Measurements from ENCODE around the gene SLC4A2. TPM values are rescaled to one million over a fixed set of nuclear protein-coding genes. Genes with fewer than 3 reads are reported as not detected.
A peak's percentile ranks its signal among the peaks of the same experiment; 100 is the strongest.

The SLC4A2 gene, protein sequence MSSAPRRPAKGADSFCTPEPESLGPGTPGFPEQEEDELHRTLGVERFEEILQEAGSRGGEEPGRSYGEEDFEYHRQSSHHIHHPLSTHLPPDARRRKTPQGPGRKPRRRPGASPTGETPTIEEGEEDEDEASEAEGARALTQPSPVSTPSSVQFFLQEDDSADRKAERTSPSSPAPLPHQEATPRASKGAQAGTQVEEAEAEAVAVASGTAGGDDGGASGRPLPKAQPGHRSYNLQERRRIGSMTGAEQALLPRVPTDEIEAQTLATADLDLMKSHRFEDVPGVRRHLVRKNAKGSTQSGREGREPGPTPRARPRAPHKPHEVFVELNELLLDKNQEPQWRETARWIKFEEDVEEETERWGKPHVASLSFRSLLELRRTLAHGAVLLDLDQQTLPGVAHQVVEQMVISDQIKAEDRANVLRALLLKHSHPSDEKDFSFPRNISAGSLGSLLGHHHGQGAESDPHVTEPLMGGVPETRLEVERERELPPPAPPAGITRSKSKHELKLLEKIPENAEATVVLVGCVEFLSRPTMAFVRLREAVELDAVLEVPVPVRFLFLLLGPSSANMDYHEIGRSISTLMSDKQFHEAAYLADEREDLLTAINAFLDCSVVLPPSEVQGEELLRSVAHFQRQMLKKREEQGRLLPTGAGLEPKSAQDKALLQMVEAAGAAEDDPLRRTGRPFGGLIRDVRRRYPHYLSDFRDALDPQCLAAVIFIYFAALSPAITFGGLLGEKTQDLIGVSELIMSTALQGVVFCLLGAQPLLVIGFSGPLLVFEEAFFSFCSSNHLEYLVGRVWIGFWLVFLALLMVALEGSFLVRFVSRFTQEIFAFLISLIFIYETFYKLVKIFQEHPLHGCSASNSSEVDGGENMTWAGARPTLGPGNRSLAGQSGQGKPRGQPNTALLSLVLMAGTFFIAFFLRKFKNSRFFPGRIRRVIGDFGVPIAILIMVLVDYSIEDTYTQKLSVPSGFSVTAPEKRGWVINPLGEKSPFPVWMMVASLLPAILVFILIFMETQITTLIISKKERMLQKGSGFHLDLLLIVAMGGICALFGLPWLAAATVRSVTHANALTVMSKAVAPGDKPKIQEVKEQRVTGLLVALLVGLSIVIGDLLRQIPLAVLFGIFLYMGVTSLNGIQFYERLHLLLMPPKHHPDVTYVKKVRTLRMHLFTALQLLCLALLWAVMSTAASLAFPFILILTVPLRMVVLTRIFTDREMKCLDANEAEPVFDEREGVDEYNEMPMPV
- total RNA-seq (10 to 100 TPM; 27.5 to 73.2 TPM), polyA plus RNA-seq (10 to 100 TPM; 72.0 to 98.8 TPM)

DNA sequence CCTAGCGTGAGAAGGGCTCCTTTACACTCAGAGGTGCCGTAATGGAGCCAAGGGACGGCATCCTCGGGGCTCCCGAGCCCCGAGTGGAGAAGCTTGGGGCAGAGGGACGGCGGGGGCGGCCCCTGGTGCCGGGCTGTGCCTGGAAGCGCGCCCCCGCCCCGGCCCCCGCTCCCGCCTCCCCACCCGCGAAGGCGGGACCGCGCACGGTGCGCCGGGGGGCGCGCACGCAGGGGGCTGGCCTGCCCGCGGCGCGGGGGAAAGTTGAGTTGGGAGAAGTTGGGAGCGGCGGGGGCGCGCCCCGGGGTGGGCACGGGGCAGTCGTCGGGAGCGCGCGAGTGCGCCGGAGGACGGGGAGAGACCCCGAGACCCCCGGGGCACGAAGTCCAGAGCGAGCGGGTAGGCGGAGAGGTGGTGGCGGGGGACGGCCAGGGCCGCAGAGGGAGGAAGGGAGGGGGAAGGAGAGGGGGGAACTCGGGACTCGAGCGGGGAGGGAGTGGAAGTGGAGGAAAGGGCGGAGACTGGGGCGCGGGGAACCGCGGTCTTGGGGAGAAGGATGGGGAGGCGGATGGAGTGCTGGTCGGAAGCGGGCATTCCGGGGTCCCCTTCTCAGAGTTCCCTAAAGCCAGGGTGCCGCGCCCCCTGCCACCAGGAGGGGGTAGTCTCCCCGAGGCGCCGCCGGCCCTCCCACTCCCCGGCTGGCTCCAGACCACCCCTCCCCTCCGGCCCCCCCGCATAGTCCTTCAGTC is at the start of gene SLC4A2:
Gene SLC4A2, plus strand, starts transcription at position 223 of the 746 bp plus-strand sequence. CDS start 2,399 bp downstream, outside the sequence.
- WGBS, result 1% methylated on average over 75 of the region's 75 CpGs
- no peaks in the 10 kb centered on the region for H3K27me3 ChIP-seq (ENCODE audit: control insufficient read depth in 4 of 4, insufficient read depth in 4 of 4, low read length in 3 of 4)
- H3K4me1 ChIP-seq (ENCODE audit: control insufficient read depth in 4 of 4, insufficient read depth in 4 of 4, low read length in 3 of 4), result peaks cover 17 to 62% (median 49%) of the 10 kb centered on the region in 4 donors
- peaks cover 0 to 2% (median under 1%) of the 10 kb centered on the region in 4 donors for H3K36me3 ChIP-seq (ENCODE audit: control insufficient read depth in 4 of 4, insufficient read depth in 3 of 4, low read depth in 1 of 4, low read length in 3 of 4)
- H3K4me3 ChIP-seq (ENCODE audit: low read depth in 1 of 3, low read length in 3 of 3), result peak within 1 kb of the TSS; percentile 44 to 79 (median 66)
- H3K9me3 ChIP-seq (ENCODE audit: control insufficient read depth in 4 of 4, low read length in 3 of 4), result no peaks in the 10 kb centered on the region
- TF ChIP-seq, protein P1, sequence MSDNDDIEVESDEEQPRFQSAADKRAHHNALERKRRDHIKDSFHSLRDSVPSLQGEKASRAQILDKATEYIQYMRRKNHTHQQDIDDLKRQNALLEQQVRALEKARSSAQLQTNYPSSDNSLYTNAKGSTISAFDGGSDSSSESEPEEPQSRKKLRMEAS (IDR thresholded peaks at IDR 0.05), result no peak
- TF ChIP-seq, protein P2, sequence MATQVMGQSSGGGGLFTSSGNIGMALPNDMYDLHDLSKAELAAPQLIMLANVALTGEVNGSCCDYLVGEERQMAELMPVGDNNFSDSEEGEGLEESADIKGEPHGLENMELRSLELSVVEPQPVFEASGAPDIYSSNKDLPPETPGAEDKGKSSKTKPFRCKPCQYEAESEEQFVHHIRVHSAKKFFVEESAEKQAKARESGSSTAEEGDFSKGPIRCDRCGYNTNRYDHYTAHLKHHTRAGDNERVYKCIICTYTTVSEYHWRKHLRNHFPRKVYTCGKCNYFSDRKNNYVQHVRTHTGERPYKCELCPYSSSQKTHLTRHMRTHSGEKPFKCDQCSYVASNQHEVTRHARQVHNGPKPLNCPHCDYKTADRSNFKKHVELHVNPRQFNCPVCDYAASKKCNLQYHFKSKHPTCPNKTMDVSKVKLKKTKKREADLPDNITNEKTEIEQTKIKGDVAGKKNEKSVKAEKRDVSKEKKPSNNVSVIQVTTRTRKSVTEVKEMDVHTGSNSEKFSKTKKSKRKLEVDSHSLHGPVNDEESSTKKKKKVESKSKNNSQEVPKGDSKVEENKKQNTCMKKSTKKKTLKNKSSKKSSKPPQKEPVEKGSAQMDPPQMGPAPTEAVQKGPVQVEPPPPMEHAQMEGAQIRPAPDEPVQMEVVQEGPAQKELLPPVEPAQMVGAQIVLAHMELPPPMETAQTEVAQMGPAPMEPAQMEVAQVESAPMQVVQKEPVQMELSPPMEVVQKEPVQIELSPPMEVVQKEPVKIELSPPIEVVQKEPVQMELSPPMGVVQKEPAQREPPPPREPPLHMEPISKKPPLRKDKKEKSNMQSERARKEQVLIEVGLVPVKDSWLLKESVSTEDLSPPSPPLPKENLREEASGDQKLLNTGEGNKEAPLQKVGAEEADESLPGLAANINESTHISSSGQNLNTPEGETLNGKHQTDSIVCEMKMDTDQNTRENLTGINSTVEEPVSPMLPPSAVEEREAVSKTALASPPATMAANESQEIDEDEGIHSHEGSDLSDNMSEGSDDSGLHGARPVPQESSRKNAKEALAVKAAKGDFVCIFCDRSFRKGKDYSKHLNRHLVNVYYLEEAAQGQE (IDR thresholded peaks at IDR 0.05), result peak; percentile 7
- TF ChIP-seq, protein P3, sequence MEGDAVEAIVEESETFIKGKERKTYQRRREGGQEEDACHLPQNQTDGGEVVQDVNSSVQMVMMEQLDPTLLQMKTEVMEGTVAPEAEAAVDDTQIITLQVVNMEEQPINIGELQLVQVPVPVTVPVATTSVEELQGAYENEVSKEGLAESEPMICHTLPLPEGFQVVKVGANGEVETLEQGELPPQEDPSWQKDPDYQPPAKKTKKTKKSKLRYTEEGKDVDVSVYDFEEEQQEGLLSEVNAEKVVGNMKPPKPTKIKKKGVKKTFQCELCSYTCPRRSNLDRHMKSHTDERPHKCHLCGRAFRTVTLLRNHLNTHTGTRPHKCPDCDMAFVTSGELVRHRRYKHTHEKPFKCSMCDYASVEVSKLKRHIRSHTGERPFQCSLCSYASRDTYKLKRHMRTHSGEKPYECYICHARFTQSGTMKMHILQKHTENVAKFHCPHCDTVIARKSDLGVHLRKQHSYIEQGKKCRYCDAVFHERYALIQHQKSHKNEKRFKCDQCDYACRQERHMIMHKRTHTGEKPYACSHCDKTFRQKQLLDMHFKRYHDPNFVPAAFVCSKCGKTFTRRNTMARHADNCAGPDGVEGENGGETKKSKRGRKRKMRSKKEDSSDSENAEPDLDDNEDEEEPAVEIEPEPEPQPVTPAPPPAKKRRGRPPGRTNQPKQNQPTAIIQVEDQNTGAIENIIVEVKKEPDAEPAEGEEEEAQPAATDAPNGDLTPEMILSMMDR (IDR thresholded peaks at IDR 0.05; ENCODE audit: low read depth, low read length, missing input control), result peak; percentile 22
- H3K9ac ChIP-seq (ENCODE audit: low read depth in 1 of 2, low read length in 2 of 2), result peak within 1 kb of the TSS; percentile 42 to 55
- peak within 1 kb of the TSS; percentile 83 to 89 for H3K27ac ChIP-seq (ENCODE audit: low read depth in 1 of 2, low read length in 2 of 2)
- peak; percentile 75 for DNase-seq (ENCODE audit: low spot score)

DNA sequence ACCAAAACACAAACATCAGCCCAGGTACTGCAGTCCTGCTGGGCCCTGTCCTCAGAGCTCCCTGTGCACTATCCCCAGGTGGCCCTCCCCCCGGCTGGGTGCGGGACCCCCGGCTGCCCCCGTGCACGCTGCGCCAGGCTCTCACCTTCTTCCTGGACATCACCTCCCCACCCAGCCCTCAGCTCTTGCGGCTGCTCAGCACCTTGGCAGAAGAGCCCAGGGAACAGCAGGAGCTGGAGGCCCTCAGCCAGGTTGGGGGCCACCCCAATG is 49.4 kb upstream of the SLC4A2 start:
- TF ChIP-seq FOXA2 (IDR thresholded peaks at IDR 0.05) (no peak), RXRA (IDR thresholded peaks at IDR 0.05) (no peak), YY1 (IDR thresholded peaks at IDR 0.05) (no peak), RAD21 (IDR thresholded peaks at IDR 0.05) (no peak), NR2F2 (IDR thresholded peaks at IDR 0.05) (no peak), FOXA1 (IDR thresholded peaks at IDR 0.05) (no peak), TAF1 (conservative IDR thresholded peaks at IDR 0.05) (no peak)
- TF ChIP-seq, protein P4, sequence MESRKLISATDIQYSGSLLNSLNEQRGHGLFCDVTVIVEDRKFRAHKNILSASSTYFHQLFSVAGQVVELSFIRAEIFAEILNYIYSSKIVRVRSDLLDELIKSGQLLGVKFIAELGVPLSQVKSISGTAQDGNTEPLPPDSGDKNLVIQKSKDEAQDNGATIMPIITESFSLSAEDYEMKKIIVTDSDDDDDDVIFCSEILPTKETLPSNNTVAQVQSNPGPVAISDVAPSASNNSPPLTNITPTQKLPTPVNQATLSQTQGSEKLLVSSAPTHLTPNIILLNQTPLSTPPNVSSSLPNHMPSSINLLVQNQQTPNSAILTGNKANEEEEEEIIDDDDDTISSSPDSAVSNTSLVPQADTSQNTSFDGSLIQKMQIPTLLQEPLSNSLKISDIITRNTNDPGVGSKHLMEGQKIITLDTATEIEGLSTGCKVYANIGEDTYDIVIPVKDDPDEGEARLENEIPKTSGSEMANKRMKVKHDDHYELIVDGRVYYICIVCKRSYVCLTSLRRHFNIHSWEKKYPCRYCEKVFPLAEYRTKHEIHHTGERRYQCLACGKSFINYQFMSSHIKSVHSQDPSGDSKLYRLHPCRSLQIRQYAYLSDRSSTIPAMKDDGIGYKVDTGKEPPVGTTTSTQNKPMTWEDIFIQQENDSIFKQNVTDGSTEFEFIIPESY (IDR thresholded peaks at IDR 0.05), result no peak
- TF ChIP-seq, protein P2 (IDR thresholded peaks at IDR 0.05), result no peak
- Histone ChIP-seq H3K9ac (ENCODE audit: low read depth in 1 of 2, low read length in 2 of 2) (no peak overlapping the region), H3K4me3 (ENCODE audit: low read depth in 1 of 3, low read length in 3 of 3) (no peak overlapping the region), H3K4me1 (ENCODE audit: control insufficient read depth in 4 of 4, insufficient read depth in 4 of 4, low read length in 3 of 4) (peaks cover 2 to 32% (median 10%) of the 10 kb centered on the region in 4 donors), H3K36me3 (ENCODE audit: control insufficient read depth in 4 of 4, insufficient read depth in 3 of 4, low read depth in 1 of 4, low read length in 3 of 4) (no peaks in the 10 kb centered on the region), H3K9me3 (ENCODE audit: control insufficient read depth in 4 of 4, low read length in 3 of 4) (no peaks in the 10 kb centered on the region), H3K27me3 (ENCODE audit: control insufficient read depth in 4 of 4, insufficient read depth in 4 of 4, low read length in 3 of 4) (peaks cover 0 to 4% (median 0%) of the 10 kb centered on the region in 4 donors), H3K27ac (ENCODE audit: low read depth in 1 of 2, low read length in 2 of 2) (no peak overlapping the region)
- WGBS, result 42% methylated on average over 7 of the region's 7 CpGs
- DNase-seq (ENCODE audit: low spot score), result no peak
